Right ventricle myocardium inferior (tissue), 1 donor: ENCODE data around the gene ZFP1. TPM values are rescaled to one million over a fixed set of nuclear protein-coding genes. Genes with fewer than 3 reads are reported as not detected.

Experiments
- ATAC-seq: fragments of 200-7000 bp; cut with Tn5 transposase; one replicate; pipeline ENCODE4 v1.9.1; 2020; ENCODE audit warnings: mild to moderate bottlenecking, moderate library complexity
- DNase-seq: peaks from one replicate; pipeline ENCODE4 v3.0.0; 2021; ENCODE audit errors: missing footprints
- intact Hi-C: fragments of 100-400 bp; cut with DNase I; formaldehyde crosslinking; loops from one replicate; pipeline ENCODE4 v1.11.0; 2022
- long read RNA-seq: library from polyadenylated mRNA; unstranded; transcript quantifications from one replicate; pipeline ENCODE4 v2.0.0, GENCODE V29; 2021
- total RNA-seq: library from RNA; stranded (reverse); fragmentation: NEBNext Ultra II Directional; extraction: Animal tissue kit (Norgen Biotek cat#: 25700); gene quantifications from one replicate; pipeline ENCODE4 v1.2.1, GENCODE V29; 2021
- donor health status: DM: no; HTN: yes; CAD: no; lungs with severe emphysema.

Gene ZFP1
- 5.8 TPM for total RNA-seq
- long read RNA-seq, partial matches to known transcripts = 0 of 4 reads
- long read RNA-seq, other reads (novel, unspliced or antisense) = 1 of 4 reads

DNA sequence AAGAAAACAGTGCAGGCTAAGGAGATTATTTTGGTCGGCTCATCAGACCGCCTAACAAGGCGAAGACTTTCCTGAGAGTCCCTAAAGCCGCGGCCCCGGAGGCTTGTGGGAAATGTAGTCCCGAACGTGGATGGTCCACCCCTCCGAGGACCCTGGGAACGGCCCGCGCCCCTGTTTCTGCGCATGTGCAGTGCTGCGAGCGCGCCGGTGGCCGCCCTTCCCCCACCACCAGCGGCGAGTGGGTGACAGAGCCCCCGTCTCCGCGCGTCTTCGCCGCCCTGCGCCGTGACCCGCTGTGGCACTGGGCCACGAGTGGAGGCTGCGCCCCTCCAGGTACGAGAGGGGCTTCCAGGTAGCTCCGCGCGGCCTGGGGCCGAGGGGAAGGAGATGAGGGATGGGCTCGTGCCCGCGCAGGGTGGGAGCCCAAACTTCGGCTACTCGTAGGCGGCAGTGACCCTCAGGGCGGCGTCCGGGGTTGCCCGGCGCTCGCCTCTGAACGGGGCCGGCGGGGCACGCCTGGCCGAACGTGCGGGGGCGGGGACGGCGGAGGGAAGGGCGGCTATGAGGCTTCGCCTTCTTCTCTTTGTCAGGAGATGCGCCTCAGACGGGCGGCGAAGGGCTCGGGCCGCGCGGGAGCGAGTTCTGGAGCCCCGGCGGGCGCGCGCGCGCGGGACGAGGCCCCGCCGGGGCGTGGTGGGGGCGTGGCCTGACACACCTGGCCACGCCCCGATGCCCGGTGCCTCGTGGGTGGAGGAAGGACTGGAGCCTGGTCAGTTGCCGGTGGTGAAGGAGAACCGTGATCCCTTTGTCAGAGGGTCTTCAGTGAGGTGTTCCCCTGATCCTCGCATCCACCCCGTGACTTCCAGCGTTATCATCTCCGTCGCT lies at the start of gene ZFP1:
Gene ZFP1 (plus strand): TSS at position 214 of the 885 bp plus-strand sequence. CDS start 4,428 bp downstream, outside the sequence.
- peak; percentile 99 for ATAC-seq
- DNase-seq = peak; percentile 98
- intact Hi-C loops = no loop called here

DNA sequence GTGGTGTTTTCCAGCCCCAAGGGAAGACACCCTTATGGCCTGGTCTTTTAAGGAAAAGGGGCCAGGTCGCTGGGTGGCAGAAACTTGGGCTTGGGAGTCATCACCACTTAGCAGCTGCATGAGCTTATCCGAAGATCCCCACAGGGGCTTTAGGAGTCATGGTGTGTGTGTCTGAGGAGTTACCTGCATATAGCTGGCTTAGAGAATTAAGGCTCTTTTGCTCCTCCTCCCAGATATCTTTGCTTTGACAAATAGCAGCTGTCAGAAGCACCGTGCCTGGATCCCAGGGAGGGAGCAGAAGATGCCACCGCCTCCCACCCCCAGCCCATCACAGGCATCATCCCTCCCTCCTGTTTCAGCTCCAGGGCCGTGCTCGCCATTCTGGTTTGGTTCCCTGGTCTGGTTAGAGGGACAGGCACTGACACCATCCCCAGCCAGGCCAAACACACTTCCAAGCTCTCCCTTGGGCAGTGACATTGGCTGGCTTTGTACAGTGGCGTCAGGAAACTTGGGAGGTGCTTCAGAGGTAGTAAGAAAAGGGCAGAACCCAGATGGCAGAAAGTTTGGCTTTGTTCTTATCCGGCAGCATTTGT lies 49.2 kb upstream of the ZFP1 start:
- intact Hi-C loops = no loop called here
- no peak for ATAC-seq
- no peak for DNase-seq

DNA sequence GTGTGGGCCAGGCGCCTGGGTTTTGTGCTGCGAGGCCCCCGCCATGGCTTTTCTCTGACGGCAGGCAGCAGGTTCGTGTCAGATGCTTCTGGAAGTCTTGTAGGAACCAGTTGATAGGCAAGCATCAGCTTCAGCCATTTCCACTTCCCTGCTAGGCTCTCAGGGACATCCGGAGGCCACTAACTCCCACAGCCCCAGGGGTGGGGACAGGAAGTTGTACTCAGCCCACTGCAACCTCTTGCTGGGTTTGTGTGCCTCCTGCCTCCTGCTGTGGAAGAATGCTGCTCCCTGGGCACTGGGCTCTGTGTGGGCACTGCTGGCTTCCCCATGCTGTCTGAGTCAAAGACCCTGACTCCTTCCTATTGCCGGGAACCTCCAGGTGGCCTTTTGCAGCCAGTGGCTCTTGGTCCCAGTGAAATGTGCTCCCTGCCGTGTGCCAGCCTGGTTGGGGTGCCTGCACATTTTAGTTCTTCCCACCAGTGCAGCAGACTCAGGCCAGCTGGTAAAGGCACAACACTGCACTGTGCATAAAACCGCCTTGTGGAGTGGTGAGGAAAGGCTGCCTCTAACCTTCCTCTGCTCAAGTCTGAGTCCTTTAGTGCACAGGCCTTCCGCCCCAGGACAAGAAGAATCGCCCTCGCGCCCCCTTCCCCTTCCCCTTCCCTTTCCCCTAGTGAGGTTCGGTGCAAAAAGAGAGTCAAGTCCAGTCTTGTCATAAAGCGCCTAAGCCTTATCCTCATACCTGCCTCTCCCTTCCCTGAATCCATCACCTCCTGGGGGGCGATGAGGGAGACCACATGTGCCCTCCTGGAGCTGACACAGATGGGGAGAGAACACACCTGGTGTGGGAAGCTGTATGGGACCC lies 48.4 kb upstream of the ZFP1 start:
- no peak for DNase-seq
- ATAC-seq = peak; percentile 52
- intact Hi-C loops = no loop called here

DNA sequence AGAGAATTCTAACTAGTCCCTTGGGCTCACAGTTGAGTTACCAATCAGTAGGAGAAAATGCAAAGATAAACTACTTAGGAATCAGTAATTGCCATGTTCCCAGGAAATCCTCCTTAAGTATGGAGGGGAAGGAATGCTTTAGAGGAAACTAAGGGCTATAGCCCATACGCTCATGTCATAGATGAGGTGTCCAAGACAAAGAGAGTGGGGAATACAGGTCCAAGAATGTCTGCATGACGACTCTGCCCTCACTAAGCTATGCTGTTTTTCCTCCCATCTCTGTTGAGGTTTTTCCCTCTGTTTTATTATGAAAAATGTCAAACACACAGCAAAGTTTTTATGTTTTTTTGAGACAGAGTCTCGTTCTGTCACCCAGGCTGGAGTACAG lies 47.7 kb upstream of the ZFP1 start:
- no peak for ATAC-seq
- DNase-seq = no peak
- intact Hi-C loops = no loop called here

DNA sequence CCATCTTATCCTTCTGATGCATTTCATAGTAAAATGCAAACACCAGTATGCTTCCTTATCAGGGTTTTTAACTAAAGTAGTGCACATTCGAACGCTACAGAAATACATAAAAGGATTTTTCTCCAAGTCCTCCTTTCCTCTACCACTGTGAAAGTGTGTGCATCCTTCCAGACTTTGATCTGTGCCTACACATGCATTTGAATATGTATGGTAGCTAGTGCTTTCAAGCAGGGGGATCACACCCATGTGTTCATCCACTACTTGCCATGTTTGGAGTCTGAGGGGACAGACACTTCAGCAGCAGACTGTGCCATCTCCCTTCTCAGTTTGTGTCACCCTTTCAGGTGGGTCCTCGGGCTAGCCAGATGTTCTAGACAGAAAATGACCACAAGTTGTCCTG lies 46.7 kb upstream of the ZFP1 start:
- DNase-seq (no peak), ATAC-seq (no peak)
- intact Hi-C loops = no loop called here

DNA sequence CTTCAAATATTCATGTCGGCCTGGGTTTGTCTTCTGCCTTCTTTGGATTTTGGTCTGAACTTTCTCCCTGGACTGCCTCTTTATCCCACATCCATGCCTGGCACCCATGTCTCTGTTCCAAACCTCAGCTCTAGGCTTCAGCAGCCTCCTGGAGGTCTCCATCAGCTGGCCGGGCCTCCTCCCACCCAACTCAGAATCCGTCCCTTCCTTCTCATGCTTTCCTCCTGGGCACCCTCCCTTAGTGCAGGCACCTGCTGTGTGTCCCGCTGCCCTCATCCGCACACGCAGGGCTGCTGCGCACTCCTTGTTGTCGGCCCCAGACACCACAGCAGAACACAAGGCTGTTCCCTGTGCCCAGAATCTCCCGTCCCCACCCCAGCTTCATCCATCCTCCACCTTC lies 45.7 kb upstream of the ZFP1 start:
- DNase-seq = no peak
- intact Hi-C loops = no loop called here
- no peak for ATAC-seq

DNA sequence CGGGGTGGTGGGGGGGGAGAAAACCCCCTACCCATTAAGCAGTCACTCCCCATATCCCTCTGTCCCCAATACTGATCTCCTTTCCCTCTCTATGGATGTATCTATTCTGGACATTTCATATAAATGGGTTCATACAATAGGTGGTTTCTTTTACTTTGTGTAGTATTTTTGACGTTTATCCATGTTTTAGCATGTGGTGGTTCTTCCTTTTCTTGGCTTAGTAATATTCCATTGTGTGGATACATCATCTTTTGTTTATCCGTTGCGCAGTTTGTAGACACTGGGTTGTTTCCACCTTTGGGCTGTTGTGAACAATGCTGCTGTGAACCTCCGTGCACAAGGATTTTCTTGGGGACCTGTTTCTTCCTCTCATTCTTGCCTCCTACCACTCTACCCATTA lies 44.3 kb upstream of the ZFP1 start:
- DNase-seq (no peak), ATAC-seq (no peak)
- intact Hi-C loops = no loop called here

DNA sequence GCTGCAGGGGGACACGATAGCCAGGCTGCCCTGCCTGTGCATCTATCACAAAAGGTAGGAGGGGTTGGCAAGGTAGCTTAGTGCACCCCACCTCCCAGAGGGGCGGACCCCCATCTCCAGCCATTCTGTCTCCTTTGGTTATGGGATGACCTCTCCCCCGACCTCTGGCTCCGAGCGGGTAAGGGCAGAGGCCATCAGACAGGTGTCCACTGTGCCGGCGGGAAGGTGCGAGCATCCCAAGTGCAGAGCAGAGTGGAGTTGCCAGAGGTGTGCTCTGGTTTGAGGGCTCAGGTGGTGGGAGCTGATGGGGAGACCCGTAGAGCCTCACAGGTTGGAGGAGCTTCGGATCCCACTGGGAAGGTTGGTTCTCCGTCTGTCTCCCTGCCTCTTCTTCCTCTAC lies 43.5 kb upstream of the ZFP1 start:
- no peak for ATAC-seq
- no peak for DNase-seq
- intact Hi-C loops = no loop called here

DNA sequence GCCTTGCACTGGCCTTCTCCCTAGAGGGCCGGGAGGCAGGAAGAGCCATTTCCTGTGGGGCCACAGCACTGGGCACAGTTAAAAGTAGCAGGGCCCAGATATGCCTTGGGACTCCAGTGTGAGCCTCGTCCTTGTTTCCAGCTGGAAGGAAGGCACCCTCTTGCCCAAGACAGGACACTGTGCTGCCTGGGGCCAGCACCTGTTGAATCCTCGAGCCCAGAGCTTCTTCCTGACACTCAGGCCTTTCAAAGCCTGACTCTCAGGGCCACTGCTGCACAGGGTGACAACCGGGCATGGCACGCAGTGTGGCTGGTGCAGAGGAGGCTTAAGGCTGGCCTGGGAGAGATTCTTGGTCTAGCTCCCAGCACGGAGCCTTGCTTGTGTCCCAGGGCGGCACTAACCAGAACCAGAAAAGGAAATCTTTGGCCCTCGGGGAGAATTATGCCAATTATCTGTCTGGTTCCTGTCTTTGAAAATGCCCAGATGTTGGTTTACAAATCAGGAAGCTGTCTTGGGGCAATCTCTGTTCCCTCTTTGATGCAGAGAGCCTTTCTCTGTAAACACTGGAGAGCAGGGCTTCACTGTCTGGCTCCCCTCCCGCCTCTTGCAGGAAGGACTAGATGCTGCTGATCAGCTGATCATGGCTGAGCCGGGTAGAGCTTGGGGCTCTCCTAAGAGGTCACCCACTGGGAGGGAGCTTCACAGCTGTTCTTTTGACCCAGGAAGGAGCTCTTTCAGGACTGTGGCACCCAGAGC lies 42.8 kb upstream of the ZFP1 start:
- ATAC-seq (peak; percentile 32), DNase-seq (peak; percentile 80)
- intact Hi-C loops = no loop called here

DNA sequence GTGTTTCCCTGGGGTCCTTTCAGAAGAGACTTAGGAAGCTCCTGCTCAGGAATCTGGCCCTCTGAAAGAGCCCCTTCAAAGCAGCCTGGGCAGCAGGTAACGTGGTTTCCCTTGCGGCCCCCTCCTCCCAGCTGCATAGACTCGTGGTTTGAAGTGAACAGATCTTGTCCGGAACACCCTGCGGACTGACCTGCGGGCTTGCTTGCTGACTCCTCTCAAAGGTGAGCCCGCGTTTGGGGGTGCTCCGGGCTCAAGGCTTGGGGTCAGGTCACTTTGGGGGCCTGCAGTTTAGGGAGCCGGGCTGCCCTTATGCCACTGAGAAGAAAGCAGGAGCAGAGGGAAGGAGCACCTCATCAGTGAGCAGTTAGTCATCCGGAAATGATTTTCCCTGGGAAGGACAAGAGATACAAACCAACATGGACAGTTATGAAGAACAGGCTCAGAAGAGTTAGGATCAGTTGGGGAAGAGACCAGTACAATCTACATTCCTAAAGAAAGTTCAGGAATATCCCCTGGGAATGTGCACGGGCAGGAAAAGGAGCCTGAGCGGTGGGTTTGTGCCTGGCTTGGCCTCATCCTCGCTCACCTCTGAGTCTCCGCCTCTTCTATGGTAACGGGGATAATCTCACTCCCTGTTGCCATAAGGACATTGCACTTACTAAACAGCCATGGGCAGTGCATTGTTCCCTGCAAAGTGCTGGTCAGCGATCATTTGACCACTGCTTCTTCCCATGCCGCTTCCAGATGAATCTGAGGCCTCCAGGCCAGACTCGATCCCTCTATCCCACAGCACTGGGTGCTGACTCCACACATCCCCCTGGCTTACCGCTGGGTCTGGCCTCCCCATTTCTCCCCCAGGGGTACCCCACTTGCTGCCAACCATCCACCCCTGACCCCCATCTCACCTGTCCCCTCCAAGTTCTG lies 41.7 kb upstream of the ZFP1 start:
- intact Hi-C loops = no loop called here
- no peak for DNase-seq
- no peak for ATAC-seq

DNA sequence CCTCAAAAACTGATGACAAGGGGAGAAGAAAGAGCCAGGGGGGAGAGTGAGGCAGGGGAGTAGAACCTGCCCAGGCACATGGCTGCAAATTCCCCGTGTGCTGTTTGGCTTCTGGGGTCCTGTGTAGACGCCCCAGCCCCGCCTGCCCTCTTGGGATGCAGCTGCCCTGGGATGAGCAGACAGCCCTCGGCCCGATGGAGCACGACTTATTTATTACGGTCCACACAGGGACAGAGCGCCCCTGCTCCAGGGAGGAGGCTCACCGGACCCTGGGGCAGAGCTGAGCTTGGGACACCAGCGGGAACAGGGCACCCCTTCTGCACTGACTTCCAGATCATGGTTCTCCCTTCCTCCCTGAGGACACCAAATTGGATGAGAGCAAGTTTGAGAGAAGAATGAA lies 40.8 kb upstream of the ZFP1 start:
- intact Hi-C loops = no loop called here

DNA sequence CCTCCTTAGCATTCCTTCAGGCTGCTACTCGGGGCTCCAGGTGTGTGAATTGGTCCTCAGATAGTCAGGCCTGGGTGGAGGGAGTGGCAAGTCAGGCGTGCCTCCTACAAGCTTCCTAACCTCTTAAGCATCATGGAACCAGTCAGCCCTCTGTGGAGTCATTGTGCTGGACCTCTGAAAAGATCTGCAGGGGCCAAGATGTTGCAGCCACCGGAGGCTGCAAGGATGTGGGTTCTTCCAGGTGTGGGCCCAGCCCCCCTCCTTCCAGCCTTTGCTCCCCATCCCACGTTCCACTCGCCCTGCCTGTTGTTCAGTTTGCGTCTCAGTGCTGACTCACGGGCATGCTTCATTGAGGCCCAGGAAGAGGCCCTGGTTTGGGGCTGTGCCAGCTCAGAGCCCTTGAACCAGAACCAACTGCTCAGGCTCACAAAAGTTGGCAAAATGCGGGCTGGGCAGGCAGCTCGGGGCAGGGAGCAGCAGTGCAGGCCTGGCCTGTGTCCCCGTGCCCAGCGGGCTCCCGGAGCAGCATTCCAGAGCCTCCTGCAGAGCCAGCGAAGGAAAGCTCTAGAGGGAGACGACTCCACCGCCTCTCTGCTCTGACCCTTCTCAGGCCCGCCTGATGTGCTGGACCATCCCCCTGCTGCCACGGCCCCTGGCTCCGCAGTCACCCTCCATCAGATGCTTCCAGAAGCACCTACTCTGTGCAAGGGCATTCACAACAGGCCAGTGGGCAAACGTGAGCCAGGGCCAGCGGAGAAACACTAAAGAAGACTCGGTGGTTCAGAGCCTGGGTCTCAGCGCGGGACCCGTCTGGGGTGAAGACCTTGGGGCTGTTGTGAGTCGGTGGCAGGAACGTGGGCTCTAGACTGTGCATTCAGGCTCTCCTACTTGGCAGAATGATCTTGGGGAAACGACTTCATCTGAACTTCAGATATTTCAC lies 39.3 kb upstream of the ZFP1 start:
- peak; percentile 47 for ATAC-seq
- peak; percentile 93 for DNase-seq
- intact Hi-C loops = loop anchor here (1.0 kb wide), 1 partner anchor 22 kb away; no protein-coding TSS in a partner anchor

More for the DNA sequence above, 40.8 kb upstream of the ZFP1 start:
- no peak for DNase-seq
- no peak for ATAC-seq

DNA sequence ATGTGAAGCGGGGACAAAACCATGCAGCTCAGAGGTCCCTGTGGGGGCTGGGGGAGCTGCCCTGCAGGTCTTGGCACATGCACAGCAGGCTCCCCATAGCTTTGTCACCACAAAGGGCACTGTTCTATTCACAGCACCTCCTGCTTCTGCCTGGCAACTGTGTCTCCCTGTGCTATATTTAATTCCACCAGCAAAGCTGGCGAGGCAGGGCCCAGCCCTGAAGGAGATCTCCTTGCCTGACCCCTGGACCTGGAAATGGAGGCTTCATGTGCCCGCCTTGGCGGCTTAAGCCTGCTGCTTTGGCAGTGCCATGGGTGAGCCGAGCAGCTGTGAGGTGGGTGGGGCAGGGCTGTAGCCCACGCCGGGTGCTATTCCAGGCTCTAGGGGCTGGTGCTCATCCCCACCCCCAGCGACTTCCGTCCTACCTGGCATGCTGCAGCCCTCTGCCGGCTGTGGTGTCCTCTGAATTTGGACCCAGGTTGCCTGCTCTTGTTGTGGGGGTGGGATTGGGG lies 38.5 kb upstream of the ZFP1 start:
- ATAC-seq (peak; percentile 70), DNase-seq (peak; percentile 85)
- intact Hi-C loops = loop anchor here (1.0 to 10.0 kb wide), 5 partner anchors 22 to 405 kb away; partner anchors contain the start of gene MLKL

DNA sequence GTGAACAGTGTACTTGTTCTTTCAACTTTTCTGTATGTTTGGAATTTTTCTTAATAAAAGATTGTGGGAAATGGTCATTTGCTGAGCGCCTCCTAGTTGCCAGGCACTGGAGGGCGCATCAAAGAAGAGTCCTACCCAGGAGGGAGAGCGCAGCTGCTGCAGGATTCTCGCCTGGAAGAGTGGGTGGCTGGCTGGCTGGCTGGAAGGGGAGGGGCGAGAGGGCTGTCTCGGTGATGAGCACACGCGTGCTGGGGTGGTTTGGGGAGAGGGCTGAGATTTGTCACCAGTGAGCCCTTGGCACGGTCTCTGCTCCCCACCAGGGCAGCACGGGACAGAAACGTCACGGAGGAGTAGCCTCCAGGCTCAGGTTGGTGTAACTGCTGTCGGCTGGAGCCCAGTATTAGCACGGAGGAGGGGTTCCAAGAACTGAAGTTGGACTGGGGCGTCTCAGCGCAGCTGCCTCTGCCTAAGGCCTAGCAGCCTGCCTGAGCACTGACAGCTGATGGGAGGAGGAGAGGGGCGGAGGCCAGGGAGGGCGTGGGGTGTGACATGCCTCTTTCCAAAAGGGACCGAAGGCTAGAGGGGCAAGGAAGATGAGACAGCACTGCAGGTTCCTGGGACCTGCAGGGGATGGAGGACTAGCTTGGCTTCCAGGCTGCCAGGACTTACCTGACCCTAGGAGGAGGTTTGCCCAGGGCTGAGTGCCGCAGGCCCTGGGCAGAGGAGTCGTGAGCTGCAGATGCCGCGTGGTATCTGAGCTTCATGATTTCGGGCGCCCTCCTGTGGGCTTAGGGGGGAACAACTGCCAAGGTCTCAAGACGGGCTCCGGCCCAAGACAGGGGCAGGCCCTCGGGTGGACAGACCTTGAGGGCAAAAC lies 37.4 kb upstream of the ZFP1 start:
- ATAC-seq (peak; percentile 70), DNase-seq (peak; percentile 93)
- intact Hi-C loops = loop anchor here (1.0 to 10.0 kb wide), 5 partner anchors 66 to 406 kb away; partner anchors contain the start of gene MLKL

DNA sequence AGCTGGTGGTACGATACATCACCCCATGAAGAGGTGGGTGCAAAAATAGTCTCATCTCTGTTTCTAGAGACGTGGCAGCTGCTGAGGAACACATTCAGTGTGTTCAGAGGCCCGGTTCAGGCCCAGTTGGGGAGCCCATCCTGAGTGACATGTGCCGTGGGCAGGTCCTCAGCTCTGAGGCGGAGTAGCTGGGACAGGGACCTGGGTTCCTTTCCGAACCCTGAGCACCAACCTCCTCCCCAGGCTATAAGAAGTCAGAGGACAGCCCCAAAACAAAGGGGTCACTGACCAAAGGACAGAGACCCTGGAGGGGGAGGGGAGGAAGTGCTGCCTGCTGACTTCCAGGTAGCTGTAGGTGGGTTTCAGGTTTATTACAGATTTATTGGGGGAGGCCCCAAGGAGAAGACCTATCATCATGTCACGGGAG lies 36.8 kb upstream of the ZFP1 start:
- DNase-seq = no peak
- intact Hi-C loops = loop anchor here (1.0 to 10.0 kb wide), 5 partner anchors 67 to 407 kb away; partner anchors contain the start of gene MLKL
- ATAC-seq = no peak
